Urinary bladder (tissue), 4 donors: ENCODE measurements around the gene RPUSD4. TPM values are rescaled to one million over a fixed set of nuclear protein-coding genes. Genes with fewer than 3 reads are reported as not detected.
"Not testable (repeated sequence)": the region's sequence is repeated elsewhere in the genome, so short reads cannot be mapped to it uniquely, and the experiment has no call there.

Experiments
- DNase-seq: peaks from one replicate; pipeline ENCODE4 v3.0.0-alpha.2; 2015; ENCODE audit errors: extremely low spot score
- H3K27ac ChIP-seq: one replicate; pipeline ENCODE4 v1.5.1; 2013; ENCODE audit warnings: low read depth, mild to moderate bottlenecking, moderate library complexity
- H3K36me3 ChIP-seq: one replicate; pipeline ENCODE4 v1.6.1; 2013; ENCODE audit warnings: mild to moderate bottlenecking, moderate library complexity; ENCODE audit not compliant: insufficient read depth
- H3K4me1 ChIP-seq: one replicate; pipeline ENCODE4 v1.6.1; 2013; ENCODE audit warnings: mild to moderate bottlenecking, moderate library complexity; ENCODE audit not compliant: insufficient read depth
- H3K4me3 ChIP-seq: one replicate; pipeline ENCODE4 v1.5.1; 2013; ENCODE audit warnings: low read depth, low read length
- WGBS: extraction: QIAGEN DNeasy Blood & Tissue Kit; methylation state at CpG from one replicate; pipeline ENCODE4 v1.1.7; 2013; 5-methylcytosine and 5-hydroxymethylcytosine counted together
- polyA plus RNA-seq: library from polyadenylated mRNA; stranded (reverse); fragments of 200-250 nt; gene quantifications from one replicate; pipeline ENCODE4 v1.2.3, GENCODE V29; 2013
- total RNA-seq: library from RNA; depleted of rRNA; stranded (reverse); fragments of >200 nt; gene quantifications from one replicate; pipeline ENCODE4 v1.2.3, GENCODE V29; 2014
- donor health status: healthy with polysubstance abuse.
- donor health status: healthy.

The RPUSD4 gene
- total RNA-seq (18.6 TPM), polyA plus RNA-seq (19.1 TPM)

DNA sequence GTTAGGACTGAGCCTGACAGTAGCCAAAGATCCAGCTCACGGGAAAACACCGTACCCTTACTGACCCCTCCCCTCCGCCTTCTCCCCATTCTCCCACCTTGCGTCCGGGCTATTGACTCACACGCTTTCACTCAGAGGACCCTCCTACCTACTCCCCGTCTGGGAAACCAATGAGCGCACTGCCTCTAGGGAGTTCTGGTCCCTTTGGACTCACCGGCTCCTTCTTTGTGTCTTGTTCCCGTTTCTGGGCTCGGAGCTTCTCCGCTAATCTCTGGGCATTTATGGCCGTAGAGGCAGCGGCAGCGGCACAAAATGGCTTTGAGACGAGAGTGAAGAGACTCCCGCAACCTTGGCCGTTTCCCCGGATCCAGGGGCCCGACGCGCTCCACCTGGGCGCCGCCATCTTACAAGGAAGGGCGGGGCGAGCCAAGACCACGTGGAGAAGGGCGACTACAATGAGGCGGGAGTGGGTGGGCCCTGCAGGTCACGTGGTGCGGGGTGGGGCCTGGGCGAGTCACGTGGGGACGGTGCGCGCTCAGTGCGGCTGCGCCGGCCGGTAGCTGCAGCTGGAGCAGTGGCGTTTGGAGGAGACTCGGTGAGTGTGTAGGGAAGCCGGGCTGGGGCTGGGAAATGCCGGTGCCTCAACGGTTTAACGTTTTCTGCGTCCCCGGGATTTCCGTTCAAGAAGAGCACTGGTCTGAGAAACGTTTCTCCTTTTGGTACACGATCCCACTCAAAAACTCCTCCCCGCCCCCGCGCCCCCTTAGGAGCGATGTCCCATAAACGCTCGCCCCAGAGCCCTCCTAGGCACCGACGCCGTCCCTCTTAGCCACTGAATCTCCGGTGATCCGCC is at the start of gene RPUSD4, which contains the start of gene FAM118B:
RPUSD4 (minus strand) TSS at position 415 of the 853 bp plus-strand sequence; CDS start at position 403, 12 bp downstream.
FAM118B (plus strand) TSS at position 547 of the 853 bp plus-strand sequence. CDS start 23,220 bp downstream, outside the sequence.
- WGBS, result under 1% methylated on average over 62 of the region's 62 CpGs
- Histone ChIP-seq H3K4me1 (no peaks in the 10 kb centered on the region), H3K36me3 (no peaks in the 10 kb centered on the region), H3K4me3 (peak within 1 kb of the TSS; percentile 73), H3K27ac (no peak within 1 kb of the TSS)
- DNase-seq, result peak; percentile 91

GRCh38 chr11:126257764-126258163 is 46.3 kb upstream of the RPUSD4 start:
- Histone ChIP-seq H3K4me3 (no peak overlapping the region), H3K27ac (no peak overlapping the region), H3K4me1 (no peaks in the 10 kb centered on the region), H3K36me3 (peaks cover 8% of the 10 kb centered on the region)
- DNase-seq, result no peak
- 87% methylated on average over 2 of the region's 2 CpGs for WGBS

- no peak overlapping the region for H3K4me3 ChIP-seq
- no peaks in the 10 kb centered on the region for H3K4me1 ChIP-seq
- peaks cover 6% of the 10 kb centered on the region for H3K36me3 ChIP-seq
- H3K27ac ChIP-seq, result no peak overlapping the region
- DNase-seq, result no peak
- WGBS, result 91% methylated on average over 2 of the region's 2 CpGs
These were observed 45.7 kb upstream of the RPUSD4 start for GRCh38 chr11:126257144-126257543.

- 92% methylated on average over 4 of the region's 4 CpGs for WGBS
- Histone ChIP-seq H3K4me1 (no peaks in the 10 kb centered on the region), H3K36me3 (peaks cover 5% of the 10 kb centered on the region), H3K27ac (no peak overlapping the region), H3K4me3 (no peak overlapping the region)
- no peak for DNase-seq
These were observed 44.8 kb upstream of the RPUSD4 start for GRCh38 chr11:126256216-126256615.

DNA sequence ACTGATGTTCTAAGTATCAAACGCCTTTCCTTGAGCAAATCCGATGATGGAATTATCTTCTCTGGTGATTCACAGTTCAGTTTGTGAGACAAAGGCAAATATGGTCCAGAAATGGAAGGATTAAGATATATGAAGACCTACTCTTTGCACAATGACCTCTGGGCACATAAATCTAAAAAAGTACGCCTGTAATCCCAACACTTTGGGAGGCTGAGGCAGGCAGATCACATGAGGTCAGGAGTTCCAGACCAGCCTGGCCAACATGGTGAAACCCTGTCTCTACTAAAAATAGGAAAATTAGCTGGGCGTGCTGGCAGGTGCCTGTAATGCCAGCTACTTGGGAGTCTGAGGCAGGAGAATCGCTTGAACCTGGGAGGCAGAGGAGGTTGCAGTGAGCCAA is 44.1 kb upstream of the RPUSD4 start:
- H3K27ac ChIP-seq, DNase-seq, H3K4me1 ChIP-seq, H3K4me3 ChIP-seq, H3K36me3 ChIP-seq: not testable (repeated sequence)
- WGBS, result 91% methylated on average over 5 of the region's 5 CpGs

DNA sequence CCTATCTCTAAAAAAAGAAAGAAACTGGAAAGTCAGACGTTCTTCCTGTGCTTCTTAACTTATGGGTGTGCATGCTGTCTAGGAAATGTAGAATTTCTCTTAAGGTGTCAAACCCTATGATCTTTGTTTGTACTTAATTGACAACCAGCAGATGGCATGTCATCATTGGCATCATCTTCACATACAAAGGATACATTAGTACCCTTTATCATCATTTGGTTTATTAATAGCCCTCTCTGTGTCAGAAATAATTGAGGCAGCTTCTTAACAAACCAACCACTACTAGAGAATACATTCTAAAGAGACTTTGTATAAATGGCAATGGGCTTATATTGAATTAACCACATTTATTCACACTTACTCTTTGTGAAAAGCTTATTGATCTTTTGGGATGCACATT is 43.4 kb upstream of the RPUSD4 start:
- no peak overlapping the region for H3K27ac ChIP-seq
- DNase-seq, result no peak
- H3K4me1 ChIP-seq, result no peaks in the 10 kb centered on the region
- peaks cover 4% of the 10 kb centered on the region for H3K36me3 ChIP-seq
- 52% methylated on average over 1 of the region's 1 CpG for WGBS
- no peak overlapping the region for H3K4me3 ChIP-seq

- Histone ChIP-seq H3K4me1 (no peaks in the 10 kb centered on the region), H3K4me3 (no peak overlapping the region), H3K27ac (no peak overlapping the region), H3K36me3 (peaks cover 4% of the 10 kb centered on the region)
- DNase-seq, result no peak
- WGBS, result 97% methylated on average over 4 of the region's 4 CpGs
These were observed 41.8 kb upstream of the RPUSD4 start for GRCh38 chr11:126253265-126253664.

GRCh38 chr11:126246636-126247035 is 35.2 kb upstream of the RPUSD4 start:
- H3K4me3 ChIP-seq, result no peak overlapping the region
- 88% methylated on average over 2 of the region's 2 CpGs for WGBS
- H3K36me3 ChIP-seq, result peaks cover 3% of the 10 kb centered on the region
- DNase-seq, result no peak
- H3K4me1 ChIP-seq, result no peaks in the 10 kb centered on the region
- no peak overlapping the region for H3K27ac ChIP-seq

DNA sequence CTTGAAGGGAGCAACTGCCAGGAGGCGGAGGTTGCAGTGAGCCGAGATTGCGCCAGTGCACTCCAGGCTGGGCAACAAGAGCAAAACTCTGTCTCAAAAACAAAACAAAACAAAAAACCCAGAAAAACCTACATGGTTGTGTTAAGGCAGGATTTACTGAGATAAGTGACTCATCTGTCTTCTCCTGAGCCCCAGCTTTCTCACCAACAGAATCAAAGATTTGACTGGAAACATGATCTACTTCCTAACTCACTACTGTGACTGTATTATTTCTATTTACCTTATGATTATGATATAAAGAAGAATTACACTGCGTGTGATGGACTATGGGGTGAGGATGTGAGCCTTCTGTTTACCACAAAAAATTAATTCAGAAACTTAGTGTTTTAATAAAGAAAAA is 21.9 kb upstream of the RPUSD4 start:
- no peaks in the 10 kb centered on the region for H3K4me1 ChIP-seq
- no peak for DNase-seq
- H3K27ac ChIP-seq, result no peak overlapping the region
- no peak overlapping the region for H3K4me3 ChIP-seq
- no peaks in the 10 kb centered on the region for H3K36me3 ChIP-seq
- 98% methylated on average over 4 of the region's 4 CpGs for WGBS

DNA sequence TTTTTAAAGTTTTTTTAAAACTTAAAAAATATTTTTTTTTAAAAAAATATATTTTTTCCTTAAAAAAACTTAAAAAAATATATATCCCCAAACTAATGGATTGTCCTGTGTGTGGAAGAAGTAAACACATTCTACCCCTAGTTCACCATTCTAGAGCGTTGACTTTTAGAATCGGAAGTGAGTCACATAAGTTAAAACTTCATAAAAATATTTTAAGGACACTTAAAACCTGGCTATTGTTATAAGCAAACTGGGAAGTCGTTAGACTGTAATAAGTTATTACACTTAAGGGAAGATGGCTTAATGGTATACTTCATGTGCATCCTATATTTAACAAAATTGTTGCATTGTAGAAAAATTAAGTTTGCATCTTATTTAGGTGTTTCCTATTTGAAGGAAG is 21.2 kb upstream of the RPUSD4 start:
- H3K4me1 ChIP-seq, result no peaks in the 10 kb centered on the region
- H3K36me3 ChIP-seq, result no peaks in the 10 kb centered on the region
- 93% methylated on average over 3 of the region's 3 CpGs for WGBS
- H3K4me3 ChIP-seq, result no peak overlapping the region
- H3K27ac ChIP-seq, result no peak overlapping the region
- DNase-seq, result no peak

DNA sequence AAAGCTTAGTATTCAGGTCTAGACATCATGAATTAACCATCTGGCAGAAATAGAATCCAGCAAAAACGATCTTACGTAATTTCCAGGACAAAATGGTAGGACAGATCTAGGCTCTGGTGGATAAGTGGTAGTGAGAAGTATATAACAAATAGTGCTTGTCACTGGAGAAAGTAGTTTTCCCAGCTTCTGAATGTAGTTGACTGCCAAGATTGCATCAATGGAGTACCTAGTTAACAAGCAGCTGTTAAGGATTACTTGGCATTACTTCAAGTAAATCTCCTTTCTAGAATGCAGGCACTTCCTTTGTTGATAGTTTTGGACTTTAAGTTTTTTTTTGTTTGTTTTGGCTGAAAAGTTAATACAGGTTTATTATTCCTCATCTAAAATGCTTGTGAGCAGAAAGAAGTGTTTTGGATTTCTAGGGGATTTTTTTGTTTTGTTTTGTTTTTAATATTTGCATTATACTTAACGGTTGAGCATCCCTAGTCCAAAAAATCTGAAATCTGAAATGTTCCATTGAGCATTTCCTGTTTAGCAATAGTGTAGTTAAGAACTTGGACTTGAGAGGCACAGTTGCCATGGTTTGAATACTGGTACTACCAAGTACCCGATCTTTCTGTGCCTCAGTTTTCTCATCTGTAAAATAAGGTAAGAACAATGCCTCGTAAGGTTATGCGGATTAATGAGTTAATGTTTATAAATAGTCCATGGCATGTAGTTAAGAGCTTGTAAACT is 20.4 kb upstream of the RPUSD4 start:
- no peaks in the 10 kb centered on the region for H3K4me1 ChIP-seq
- no peak overlapping the region for H3K4me3 ChIP-seq
- no peak overlapping the region for H3K27ac ChIP-seq
- DNase-seq, result no peak
- 63% methylated on average over 6 of the region's 6 CpGs for WGBS
- no peaks in the 10 kb centered on the region for H3K36me3 ChIP-seq

- 58% methylated on average over 3 of the region's 3 CpGs for WGBS
These were observed 18.5 kb upstream of the RPUSD4 start for GRCh38 chr11:126229858-126230540.

GRCh38 chr11:126226334-126227084 is 15.1 kb upstream of the RPUSD4 start:
- no peak overlapping the region for H3K27ac ChIP-seq
- DNase-seq, result no peak
- no peaks in the 10 kb centered on the region for H3K36me3 ChIP-seq
- H3K4me3 ChIP-seq, result no peak overlapping the region
- H3K4me1 ChIP-seq, result no peaks in the 10 kb centered on the region
- WGBS, result 94% methylated on average over 11 of the region's 15 CpGs

More at GRCh38 chr11:126229858-126230540, 18.5 kb upstream of the RPUSD4 start:
- H3K27ac ChIP-seq, result no peak overlapping the region
- DNase-seq, result no peak
- H3K36me3 ChIP-seq, result no peaks in the 10 kb centered on the region
- no peaks in the 10 kb centered on the region for H3K4me1 ChIP-seq
- no peak overlapping the region for H3K4me3 ChIP-seq
